WI38 (cell line): Measurements from ENCODE around the gene SLC1A7.

ENCODE experiments used
- H3K4me3 ChIP-seq: 2 replicates; pipeline ENCODE4 v1.5.1; 2011; ENCODE audit warnings: low read depth, mild to moderate bottlenecking, control low read depth, low read length
- TF ChIP-seq, protein P1 (sequence below): IDR thresholded peaks from 2 replicates; pipeline ENCODE4 v1.5.1; 2012; ENCODE audit warnings: low read depth, mild to moderate bottlenecking, control low read depth, low read length

The SLC1A7 gene

DNA sequence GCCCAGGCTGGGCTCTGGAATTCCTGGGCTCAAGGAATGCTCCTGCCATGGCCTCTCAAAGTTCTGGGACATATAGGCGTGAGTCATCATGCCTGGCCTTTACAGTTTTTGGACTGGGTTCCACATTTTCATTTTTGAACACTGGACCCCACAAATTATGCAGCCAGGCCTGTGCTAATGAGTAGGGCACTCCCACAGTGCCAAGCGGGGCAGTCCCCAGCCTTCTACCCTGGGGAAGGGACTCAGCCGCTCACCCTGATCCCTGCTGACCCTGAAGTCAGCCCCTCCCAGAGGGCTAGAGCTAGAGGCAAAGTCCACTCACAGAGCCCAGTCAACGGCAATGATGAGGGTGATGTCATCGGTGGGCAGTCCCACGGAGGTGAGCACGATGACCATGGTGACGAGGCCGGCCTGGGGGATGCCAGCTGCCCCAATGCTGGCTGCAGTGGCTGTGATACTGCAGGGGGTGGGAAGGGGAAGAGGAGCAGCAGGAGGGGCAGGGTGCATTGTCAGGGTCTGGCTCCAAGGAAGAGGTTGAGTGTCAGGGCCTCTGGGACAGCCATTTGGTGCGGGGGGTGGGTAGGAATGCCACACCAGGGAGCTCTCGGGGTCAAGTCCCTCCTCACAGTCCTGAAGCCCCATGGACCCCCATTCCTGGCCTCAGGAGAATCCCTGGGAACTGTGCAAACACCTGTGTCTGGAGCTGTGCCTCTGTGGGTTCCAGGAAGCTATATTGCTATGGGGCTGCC, 52.8 kb downstream of the SLC1A7 start:
- TF ChIP-seq, protein P1, sequence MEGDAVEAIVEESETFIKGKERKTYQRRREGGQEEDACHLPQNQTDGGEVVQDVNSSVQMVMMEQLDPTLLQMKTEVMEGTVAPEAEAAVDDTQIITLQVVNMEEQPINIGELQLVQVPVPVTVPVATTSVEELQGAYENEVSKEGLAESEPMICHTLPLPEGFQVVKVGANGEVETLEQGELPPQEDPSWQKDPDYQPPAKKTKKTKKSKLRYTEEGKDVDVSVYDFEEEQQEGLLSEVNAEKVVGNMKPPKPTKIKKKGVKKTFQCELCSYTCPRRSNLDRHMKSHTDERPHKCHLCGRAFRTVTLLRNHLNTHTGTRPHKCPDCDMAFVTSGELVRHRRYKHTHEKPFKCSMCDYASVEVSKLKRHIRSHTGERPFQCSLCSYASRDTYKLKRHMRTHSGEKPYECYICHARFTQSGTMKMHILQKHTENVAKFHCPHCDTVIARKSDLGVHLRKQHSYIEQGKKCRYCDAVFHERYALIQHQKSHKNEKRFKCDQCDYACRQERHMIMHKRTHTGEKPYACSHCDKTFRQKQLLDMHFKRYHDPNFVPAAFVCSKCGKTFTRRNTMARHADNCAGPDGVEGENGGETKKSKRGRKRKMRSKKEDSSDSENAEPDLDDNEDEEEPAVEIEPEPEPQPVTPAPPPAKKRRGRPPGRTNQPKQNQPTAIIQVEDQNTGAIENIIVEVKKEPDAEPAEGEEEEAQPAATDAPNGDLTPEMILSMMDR, result no peak
- H3K4me3 ChIP-seq, result no peak overlapping the region

DNA sequence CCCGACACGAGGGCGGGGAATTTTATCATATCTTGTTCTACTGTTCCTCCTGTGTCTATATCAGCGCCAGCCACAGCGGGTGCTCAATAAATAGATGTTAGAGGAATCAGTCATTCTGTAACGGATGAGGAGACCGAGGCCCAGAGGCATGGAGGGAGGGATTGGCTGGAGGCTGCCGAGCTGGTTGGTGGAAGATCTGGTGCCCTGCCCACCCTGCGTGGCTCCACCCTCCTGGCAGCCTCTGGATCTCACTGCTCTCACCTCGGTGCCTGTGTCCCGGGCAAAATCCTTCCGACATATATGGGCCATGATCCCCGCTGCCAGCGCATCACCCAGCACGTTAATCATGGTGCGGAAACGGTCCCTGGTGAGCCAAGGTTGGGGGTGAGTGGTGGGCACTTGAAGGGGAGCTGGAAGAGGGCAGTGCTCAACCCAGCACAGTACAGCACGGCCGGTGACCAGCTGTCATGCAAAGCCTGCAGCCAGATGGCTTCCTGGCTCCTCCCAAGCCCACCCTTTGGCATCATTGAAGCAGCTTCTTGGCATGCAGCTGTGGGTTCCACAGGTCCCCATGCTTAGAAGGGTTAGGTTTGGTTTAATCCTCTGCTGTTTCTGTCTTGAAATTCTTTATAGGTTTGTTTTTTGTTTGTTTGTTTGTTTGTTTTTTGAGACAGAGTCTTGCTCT, 53.7 kb downstream of the SLC1A7 start:
- TF ChIP-seq, protein P1, result no peak

DNA sequence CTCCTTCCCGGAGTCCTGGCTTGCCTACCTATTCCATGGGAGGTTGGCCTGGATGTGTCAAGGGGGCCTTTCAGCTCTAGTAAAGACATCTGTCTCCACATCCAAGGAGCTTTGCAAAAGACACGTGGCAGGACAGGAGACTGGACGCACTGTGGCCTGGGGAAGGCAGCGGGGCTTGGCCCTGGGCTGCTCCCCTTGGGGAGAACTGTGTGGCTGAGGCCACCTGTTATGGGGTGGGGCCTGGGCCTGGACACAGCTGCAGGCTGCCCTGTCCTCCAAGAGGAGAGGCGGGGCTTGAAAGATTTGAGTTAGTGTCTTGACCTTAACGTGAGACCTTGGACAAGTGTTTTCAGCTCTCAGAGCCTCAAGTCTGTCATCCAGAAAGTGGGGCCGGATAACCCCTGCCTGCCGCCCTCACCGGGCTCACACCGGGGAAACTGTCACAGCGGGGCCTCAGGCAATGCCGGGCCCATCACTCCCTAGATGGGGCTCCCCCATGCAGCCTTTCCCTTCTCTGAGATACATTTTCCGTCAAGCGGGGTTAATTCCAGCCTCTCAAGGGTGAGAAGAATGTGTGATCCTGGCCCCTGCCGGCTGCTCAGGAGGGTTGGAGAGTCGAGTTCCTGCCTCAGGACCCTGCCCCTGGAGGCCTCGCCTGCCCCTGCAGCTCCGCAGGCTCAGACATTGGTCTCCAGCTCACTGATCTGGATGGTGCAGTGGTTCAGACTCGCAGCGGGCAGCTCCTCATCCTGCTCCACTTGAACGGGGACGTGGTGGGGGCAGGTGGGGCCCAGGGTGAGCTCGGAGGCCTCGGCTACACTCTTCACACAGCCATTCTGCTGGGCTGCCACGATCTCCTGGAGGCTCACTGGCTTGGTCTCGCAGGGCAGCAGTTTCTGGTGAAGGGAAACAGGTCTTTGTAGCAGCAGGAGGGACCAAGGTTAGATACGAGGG, 54.8 kb downstream of the SLC1A7 start:
- no peak overlapping the region for H3K4me3 ChIP-seq
- TF ChIP-seq, protein P1, result no peak

More for the DNA sequence above, 53.7 kb downstream of the SLC1A7 start:
- no peak overlapping the region for H3K4me3 ChIP-seq

DNA sequence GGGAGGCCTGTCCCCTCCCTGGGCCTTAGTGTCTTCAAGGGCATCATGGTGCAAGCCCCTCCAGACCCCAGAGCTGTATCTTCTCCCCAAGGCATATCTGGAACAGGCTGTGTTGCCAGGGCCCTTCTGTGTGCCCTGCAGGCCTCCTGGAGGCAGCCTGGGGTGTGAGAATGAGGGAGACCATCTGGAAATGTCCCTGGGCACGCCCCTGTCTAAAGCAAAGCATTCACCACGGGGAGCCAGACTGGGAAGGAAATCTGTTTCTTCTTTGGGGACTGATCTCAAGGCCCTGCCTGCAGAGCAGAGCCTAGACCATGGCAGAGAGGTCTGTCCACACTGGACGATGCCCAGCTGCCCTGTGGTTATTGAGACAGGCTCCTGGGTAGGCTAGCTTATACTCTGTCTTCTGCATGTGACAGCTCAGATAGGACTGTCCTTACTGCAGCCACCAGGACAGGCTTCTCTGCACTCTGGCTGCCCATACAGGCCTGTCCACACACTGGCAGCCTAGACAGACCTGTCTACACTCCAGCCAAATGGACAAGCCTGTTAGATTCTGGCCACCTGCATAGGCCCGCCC, 55.9 kb downstream of the SLC1A7 start:
- TF ChIP-seq, protein P1, result no peak
- no peak overlapping the region for H3K4me3 ChIP-seq

DNA sequence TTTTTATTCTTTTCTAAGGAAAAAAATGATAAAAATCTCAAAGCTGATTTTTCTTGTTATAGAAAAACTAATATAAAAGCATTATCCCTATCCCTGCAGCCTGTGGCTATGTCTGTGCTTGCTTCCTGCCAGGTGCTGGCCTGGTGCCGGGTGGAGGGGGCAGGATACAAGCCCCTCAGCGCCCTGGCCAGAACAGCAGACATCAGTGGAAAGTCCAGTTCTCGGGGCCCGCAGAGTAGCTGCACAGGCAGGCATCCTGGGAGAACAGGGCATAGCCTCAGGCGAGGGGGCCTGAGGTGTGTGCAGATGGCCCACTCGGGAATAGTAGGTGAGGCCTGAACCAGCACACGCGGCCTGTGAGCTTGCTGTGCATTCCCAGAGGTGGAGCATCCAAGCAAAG, 57.0 kb downstream of the SLC1A7 start:
- TF ChIP-seq, protein P1, result no peak
- H3K4me3 ChIP-seq, result no peak overlapping the region

DNA sequence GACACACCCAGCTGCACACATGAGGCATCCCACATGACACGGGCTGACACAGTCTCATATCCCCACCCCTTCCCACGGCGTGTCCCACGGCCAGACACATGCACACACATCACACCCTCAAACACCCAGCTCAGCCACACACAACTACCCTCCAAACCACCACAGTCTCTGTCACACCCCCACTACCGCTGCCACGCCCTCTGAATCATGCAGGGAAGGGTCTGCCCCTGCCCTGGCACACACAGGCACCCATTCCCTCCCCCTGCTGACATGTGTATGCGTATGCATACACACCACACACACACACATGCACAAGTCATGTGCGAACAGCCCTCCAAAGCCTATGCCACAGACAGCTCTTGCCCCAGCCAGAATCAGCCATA, 57.9 kb downstream of the SLC1A7 start:
- TF ChIP-seq, protein P1, result no peak
- H3K4me3 ChIP-seq, result no peak overlapping the region
